Naive thymus-derived CD8-positive, alpha-beta T cell (primary cell): ENCODE results near the gene MECR. TPM values are rescaled to one million over a fixed set of nuclear protein-coding genes. Genes with fewer than 3 reads are reported as not detected.
A peak's percentile ranks its signal among the peaks of the same experiment; 100 is the strongest.

Source experiments
- ATAC-seq, 2 donors: fragments of 150-1000 bp; cut with Tn5 transposase in 1 of 2; sonication (Bioruptor Pico), chemical (Tn5 transposase) in 1 of 2; 1 replicate in 1 of 2; 2 replicates in 1 of 2; pipeline ENCODE4 v1.10.0; 2021; ENCODE audit warnings: mild to moderate bottlenecking in 2 of 2, moderate library complexity in 2 of 2
- POLR2A ChIA-PET: fragments of 350-600 bp; sonication (Branson Sonifier 250); formaldehyde crosslinking; loops from one replicate; lab custom pipeline; 2021; ENCODE audit warnings: antibody characterized with exemption; lab: Charles Lee
- DNase-seq, 10 donors: peaks; one replicate each; pipeline versions ENCODE4 v3.0.0 to v3.0.0-alpha.2; 2020 to 2022
- H3K27ac Mint-ChIP-seq, 10 donors: one replicate each; pipeline ENCODE4 v1.8.0; 2020 to 2022; ENCODE audit warnings: mild to moderate bottlenecking in 10 of 10, mixed read lengths in 10 of 10, moderate library complexity in 4 of 10, inconsistent platforms in 1 of 10
- H3K27me3 Mint-ChIP-seq, 5 donors: one replicate each; pipeline ENCODE4 v1.8.0; 2021 to 2022; ENCODE audit warnings: mixed read lengths in 5 of 5
- H3K36me3 Mint-ChIP-seq, 3 donors: one replicate each; pipeline ENCODE4 v1.8.0; 2020 to 2022; ENCODE audit warnings: mixed read lengths in 3 of 3, mild to moderate bottlenecking in 2 of 3, inconsistent platforms in 1 of 3
- H3K4me1 Mint-ChIP-seq, 4 donors: one replicate each; pipeline ENCODE4 v1.8.0; 2021 to 2022; ENCODE audit warnings: mixed read lengths in 4 of 4
- H3K4me3 Mint-ChIP-seq, 10 donors: one replicate each; pipeline ENCODE4 v1.8.0; 2020 to 2022; ENCODE audit warnings: mild to moderate bottlenecking in 10 of 10, mixed read lengths in 10 of 10, moderate library complexity in 6 of 10, inconsistent platforms in 1 of 10
- H3K9me3 Mint-ChIP-seq, 9 donors: one replicate each; pipeline ENCODE4 v1.8.0; 2020 to 2022; ENCODE audit warnings: mixed read lengths in 9 of 9, mild to moderate bottlenecking in 3 of 9, inconsistent platforms in 1 of 9, moderate library complexity in 1 of 9
- polyA plus RNA-seq, 3 donors: library from polyadenylated mRNA; unstranded; fragments of 300-500 nt; fragmentation: Illumina TruSeq; gene quantifications; one replicate each; pipeline ENCODE4 v1.2.3, GENCODE V29; 2021
- total RNA-seq, 8 experiments: library from RNA in 2 of 8; stranded (reverse) in 2 of 8; gene quantifications; one replicate each; pipeline ENCODE4 v1.2.3 and lab custom pipeline; 2021 to 2026

The MECR gene
- total and polyA plus RNA-seq, 5 experiments from 2014 or later = 17.9 to 25.8 (median 23.3) TPM

GRCh38 chr1:29171521-29171920, 59.2 kb downstream of the MECR start:
- Mint-ChIP-seq H3K9me3 (no peaks in the 10 kb centered on the region), H3K4me3 (peak overlapping the region; percentile 8 to 78 (median 57)), H3K27me3 (no peaks in the 10 kb centered on the region), H3K27ac (peak overlapping the region in 4 of 10 donors; percentile 21 to 63 (median 40)), H3K36me3 (peaks cover 0 to 65% (median 4%) of the 10 kb centered on the region in 3 donors), H3K4me1 (peaks cover 33 to 75% (median 66%) of the 10 kb centered on the region in 4 donors)
- ATAC-seq (peak; percentile 47 to 62), DNase-seq (peak in 1 of 10 donors; percentile 19)
- POLR2A ChIA-PET = interaction anchor here (1.2 kb wide), 1 partner anchor 10 kb away, joined by 5 read pairs; the partner anchor contains the start of gene SRSF4

DNA sequence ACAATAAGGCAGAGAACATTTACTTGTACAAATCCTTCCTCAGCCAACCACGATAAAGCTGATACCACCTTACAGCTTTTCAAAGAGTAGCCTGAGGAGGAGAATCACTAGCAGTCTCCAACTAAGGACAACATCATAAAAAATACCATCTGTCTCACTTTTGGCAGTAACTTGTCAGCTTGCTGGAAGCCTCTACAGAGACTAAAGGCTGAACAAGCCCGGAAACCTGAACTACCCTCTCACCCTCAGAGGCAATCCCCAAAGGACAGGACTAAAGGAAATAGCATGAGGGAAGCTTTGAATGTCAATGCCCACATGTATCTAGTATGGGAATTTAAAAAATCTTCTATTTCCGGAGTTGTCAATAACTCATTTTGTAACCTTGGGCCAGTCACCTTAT, 59.6 kb downstream of the MECR start:
- no peaks in the 10 kb centered on the region for H3K9me3 Mint-ChIP-seq
- DNase-seq = no peak
- peak overlapping the region in 6 of 10 donors; percentile 15 to 69 (median 40) for H3K27ac Mint-ChIP-seq
- POLR2A ChIA-PET = interaction anchor here (1.2 to 4.6 kb wide), 2 partner anchors 10 kb away, joined by 5 to 15 read pairs; partner anchors contain the start of gene SRSF4
- peaks cover 0 to 67% (median 4%) of the 10 kb centered on the region in 3 donors for H3K36me3 Mint-ChIP-seq
- ATAC-seq = peak; percentile 20 to 30
- peak overlapping the region in 9 of 10 donors; percentile 31 to 78 (median 61) for H3K4me3 Mint-ChIP-seq
- H3K4me1 Mint-ChIP-seq = peaks cover 33 to 75% (median 66%) of the 10 kb centered on the region in 4 donors
- H3K27me3 Mint-ChIP-seq = no peaks in the 10 kb centered on the region

DNA sequence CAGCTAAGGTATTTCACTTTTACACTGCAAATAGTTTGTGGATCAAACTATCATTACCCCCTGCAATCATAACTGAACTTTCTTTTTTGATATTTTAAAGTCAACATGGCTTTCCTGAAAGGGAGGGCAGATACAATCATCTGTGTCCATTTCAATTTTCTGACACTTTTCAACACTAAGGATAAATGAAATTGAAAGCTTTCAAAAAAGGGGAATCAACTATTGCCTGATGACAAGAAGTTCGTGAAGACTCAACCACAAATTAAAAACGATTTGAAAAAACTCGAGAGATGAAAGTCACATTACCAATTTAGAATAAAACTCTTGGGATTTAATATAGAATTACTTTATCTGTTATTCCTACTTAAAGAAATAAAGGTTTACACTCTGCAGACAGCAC, 60.8 kb downstream of the MECR start:
- POLR2A ChIA-PET = interaction anchor here (4.6 kb wide), 1 partner anchor 12 kb away, joined by 15 read pairs; the partner anchor contains the start of gene SRSF4
- DNase-seq (no peak), ATAC-seq (no peak)
- H3K9me3 Mint-ChIP-seq = no peaks in the 10 kb centered on the region
- H3K4me1 Mint-ChIP-seq = peaks cover 34 to 77% (median 74%) of the 10 kb centered on the region in 4 donors
- peak overlapping the region in 6 of 10 donors; percentile 13 to 61 (median 32) for H3K27ac Mint-ChIP-seq
- H3K4me3 Mint-ChIP-seq = peak overlapping the region in 8 of 10 donors; percentile 8 to 67 (median 34)
- H3K27me3 Mint-ChIP-seq = no peaks in the 10 kb centered on the region
- H3K36me3 Mint-ChIP-seq = peaks cover 0 to 76% (median 4%) of the 10 kb centered on the region in 3 donors

DNA sequence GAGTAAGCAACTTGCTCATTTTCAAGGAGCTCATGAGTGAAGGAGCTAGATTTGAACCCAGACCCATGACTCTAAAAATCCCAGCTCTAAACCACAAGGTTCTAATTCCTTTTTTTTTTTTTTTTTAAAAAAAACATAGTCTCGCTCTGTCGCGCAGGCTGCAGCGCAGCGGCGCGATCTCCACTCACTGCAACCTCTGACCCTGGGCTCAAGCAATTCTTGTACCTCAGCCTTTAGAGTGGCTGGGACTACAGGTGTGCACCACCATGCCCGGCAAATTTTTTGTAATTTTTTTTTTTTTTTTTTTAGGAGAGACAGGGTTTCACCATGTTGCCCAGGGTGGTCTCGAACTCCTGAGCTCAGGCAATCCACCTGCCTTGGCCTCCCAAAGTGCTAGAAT, 62.8 kb downstream of the MECR start:
- no peak for ATAC-seq
- H3K36me3 Mint-ChIP-seq = peaks cover 0 to 84% (median 0%) of the 10 kb centered on the region in 3 donors
- POLR2A ChIA-PET = interaction anchor here (0.6 to 4.6 kb wide), 2 partner anchors 14 to 133 kb away, joined by 4 to 15 read pairs; partner anchors contain the start of gene SRSF4

DNA sequence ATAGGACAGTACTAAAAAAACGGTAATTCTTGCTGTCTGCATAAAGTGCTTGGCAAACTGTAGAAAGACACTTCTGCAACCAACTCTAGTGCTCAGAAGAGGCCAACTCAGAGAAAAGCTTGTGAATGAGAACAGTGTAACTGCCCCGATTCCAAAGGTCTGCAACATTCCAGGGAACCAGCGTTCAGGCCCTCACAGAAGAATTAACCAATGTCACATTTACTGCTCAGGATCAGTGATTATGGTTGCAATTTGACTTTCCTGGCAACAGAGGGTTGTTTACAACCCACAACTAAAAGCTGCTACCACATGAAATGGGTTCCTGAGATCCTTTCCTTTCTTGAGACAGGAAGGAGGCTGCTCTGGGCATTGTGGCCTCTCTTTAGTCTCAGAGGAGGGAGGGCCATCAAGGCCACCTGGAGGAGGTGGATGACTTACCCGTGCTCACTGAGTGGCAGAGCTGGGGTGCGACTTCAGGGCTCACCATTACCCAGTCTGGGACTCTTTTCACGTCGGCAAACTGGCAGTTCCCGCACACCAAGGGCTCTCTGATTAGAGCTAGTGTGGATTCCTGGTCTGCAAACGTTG, 64.3 kb downstream of the MECR start:
- peaks cover 0 to 78% (median 0%) of the 10 kb centered on the region in 3 donors for H3K36me3 Mint-ChIP-seq
- DNase-seq = no peak
- peak; percentile 35 to 46 for ATAC-seq
- H3K27me3 Mint-ChIP-seq = no peaks in the 10 kb centered on the region
- H3K9me3 Mint-ChIP-seq = no peaks in the 10 kb centered on the region
- peak overlapping the region in 8 of 10 donors; percentile 3 to 78 (median 54) for H3K27ac Mint-ChIP-seq
- POLR2A ChIA-PET = interaction anchor here (4.6 kb wide), 1 partner anchor 15 kb away, joined by 15 read pairs; the partner anchor contains the start of gene SRSF4
- peaks cover 37 to 86% (median 72%) of the 10 kb centered on the region in 4 donors for H3K4me1 Mint-ChIP-seq
- peak overlapping the region in 4 of 10 donors; percentile 12 to 56 (median 36) for H3K4me3 Mint-ChIP-seq

More for the DNA sequence above, 62.8 kb downstream of the MECR start:
- no peak overlapping the region for H3K27ac Mint-ChIP-seq
- DNase-seq = no peak
- H3K4me3 Mint-ChIP-seq = no peak overlapping the region
- no peaks in the 10 kb centered on the region for H3K27me3 Mint-ChIP-seq
- H3K9me3 Mint-ChIP-seq = no peaks in the 10 kb centered on the region
- peaks cover 41 to 87% (median 79%) of the 10 kb centered on the region in 4 donors for H3K4me1 Mint-ChIP-seq

- POLR2A ChIA-PET = no interaction called here
- H3K4me1 Mint-ChIP-seq = peaks cover 27 to 77% (median 59%) of the 10 kb centered on the region in 4 donors
- no peaks in the 10 kb centered on the region for H3K9me3 Mint-ChIP-seq
- no peaks in the 10 kb centered on the region for H3K27me3 Mint-ChIP-seq
- DNase-seq = no peak
- ATAC-seq = no peak
- H3K27ac Mint-ChIP-seq = peak overlapping the region in 4 of 10 donors; percentile 44 to 89 (median 54)
- peaks cover 0 to 72% (median 0%) of the 10 kb centered on the region in 3 donors for H3K36me3 Mint-ChIP-seq
- no peak overlapping the region for H3K4me3 Mint-ChIP-seq
Measured at GRCh38 chr1:29164588-29164987, 66.1 kb downstream of the MECR start.

GRCh38 chr1:29162476-29163138, 68.1 kb downstream of the MECR start:
- no peak for DNase-seq
- POLR2A ChIA-PET = interaction anchor here (0.7 kb wide), 1 partner anchor 14 kb away, joined by 3 read pairs; no protein-coding TSS in a partner anchor
- no peaks in the 10 kb centered on the region for H3K27me3 Mint-ChIP-seq
- H3K4me3 Mint-ChIP-seq = peak overlapping the region in 1 of 10 donors; percentile 26
- no peak for ATAC-seq
- H3K27ac Mint-ChIP-seq = peak overlapping the region in 2 of 10 donors; percentile 5 to 19
- peaks cover 0 to 75% (median 6%) of the 10 kb centered on the region in 3 donors for H3K36me3 Mint-ChIP-seq
- H3K4me1 Mint-ChIP-seq = peaks cover 22 to 63% (median 47%) of the 10 kb centered on the region in 4 donors
- no peaks in the 10 kb centered on the region for H3K9me3 Mint-ChIP-seq

GRCh38 chr1:29162025-29162424, 68.7 kb downstream of the MECR start:
- Mint-ChIP-seq H3K36me3 (peaks cover 0 to 75% (median 6%) of the 10 kb centered on the region in 3 donors), H3K27me3 (no peaks in the 10 kb centered on the region), H3K27ac (peak overlapping the region in 3 of 10 donors; percentile 16 to 57 (median 19)), H3K9me3 (no peaks in the 10 kb centered on the region), H3K4me1 (peaks cover 21 to 57% (median 42%) of the 10 kb centered on the region in 4 donors), H3K4me3 (no peak overlapping the region)
- DNase-seq (no peak), ATAC-seq (no peak)
- POLR2A ChIA-PET = interaction anchor here (0.7 kb wide), 1 partner anchor 15 kb away, joined by 3 read pairs; no protein-coding TSS in a partner anchor

- ATAC-seq (no peak), DNase-seq (no peak)
- H3K9me3 Mint-ChIP-seq = no peaks in the 10 kb centered on the region
- no peaks in the 10 kb centered on the region for H3K27me3 Mint-ChIP-seq
- H3K27ac Mint-ChIP-seq = no peak overlapping the region
- peaks cover 9 to 38% (median 23%) of the 10 kb centered on the region in 4 donors for H3K4me1 Mint-ChIP-seq
- H3K4me3 Mint-ChIP-seq = no peak overlapping the region
- POLR2A ChIA-PET = interaction anchor here (0.6 kb wide), 1 partner anchor 22 kb away, joined by 6 read pairs; the partner anchor contains the start of gene SRSF4
- peaks cover 0 to 74% (median 8%) of the 10 kb centered on the region in 3 donors for H3K36me3 Mint-ChIP-seq
Measured at GRCh38 chr1:29159773-29160172, 71.0 kb downstream of the MECR start.

DNA sequence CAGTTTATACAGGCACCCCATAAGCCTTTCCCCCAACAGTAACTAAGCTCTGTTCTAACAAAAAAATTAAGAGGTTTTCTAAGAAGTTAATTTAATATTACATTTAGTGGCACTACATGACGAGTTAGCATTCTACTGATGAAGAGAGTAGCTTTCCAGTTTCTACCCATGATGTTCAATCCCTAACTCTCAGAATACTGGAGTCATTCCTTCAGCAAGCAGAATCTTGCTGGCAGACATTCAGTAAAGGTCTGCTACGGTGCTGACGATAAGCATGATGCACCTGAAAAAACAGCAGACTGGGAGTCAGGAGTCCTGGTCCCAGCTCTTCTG, 73.5 kb downstream of the MECR start:
- Mint-ChIP-seq H3K36me3 (peaks cover 0 to 86% (median 12%) of the 10 kb centered on the region in 3 donors), H3K27ac (peak overlapping the region in 1 of 10 donors; percentile 33)
- POLR2A ChIA-PET = interaction anchor here (1.0 kb wide), 1 partner anchor 36 kb away, joined by 3 read pairs; no protein-coding TSS in a partner anchor

GRCh38 chr1:29156543-29157268, 74.0 kb downstream of the MECR start:
- no peaks in the 10 kb centered on the region for H3K27me3 Mint-ChIP-seq
- H3K4me3 Mint-ChIP-seq = no peak overlapping the region
- POLR2A ChIA-PET = interaction anchor here (1.0 kb wide), 1 partner anchor 36 kb away, joined by 3 read pairs; no protein-coding TSS in a partner anchor
- DNase-seq (no peak), ATAC-seq (no peak)
- no peaks in the 10 kb centered on the region for H3K9me3 Mint-ChIP-seq
- H3K27ac Mint-ChIP-seq = peak overlapping the region in 3 of 10 donors; percentile 45 to 81 (median 75)
- peaks cover 0 to 17% (median 6%) of the 10 kb centered on the region in 4 donors for H3K4me1 Mint-ChIP-seq
- H3K36me3 Mint-ChIP-seq = peaks cover 0 to 89% (median 13%) of the 10 kb centered on the region in 3 donors

More for the DNA sequence above, 73.5 kb downstream of the MECR start:
- Mint-ChIP-seq H3K4me1 (peaks cover 0 to 20% (median 9%) of the 10 kb centered on the region in 4 donors), H3K9me3 (no peaks in the 10 kb centered on the region), H3K27me3 (no peaks in the 10 kb centered on the region), H3K4me3 (no peak overlapping the region)
- no peak for ATAC-seq
- no peak for DNase-seq
